Measurements from ENCODE around the gene OTUB2. TPM values are rescaled to one million over a fixed set of nuclear protein-coding genes. Genes with fewer than 3 reads are reported as not detected.

The OTUB2 gene
- total RNA-seq, 1 donor from 2014 or later, result 1.9 TPM

- Histone ChIP-seq H3K36me3 (peaks cover 99% of the 10 kb centered on the region), H3K4me1 (no peaks in the 10 kb centered on the region), H3K4me3 (no peak overlapping the region), H3K9me3 (no peaks in the 10 kb centered on the region), H3K27me3 (ENCODE audit: low read depth) (no peaks in the 10 kb centered on the region), H3K27ac (no peak overlapping the region)
- ATAC-seq (no peak), DNase-seq (no peak)
- TF ChIP-seq, protein P1, sequence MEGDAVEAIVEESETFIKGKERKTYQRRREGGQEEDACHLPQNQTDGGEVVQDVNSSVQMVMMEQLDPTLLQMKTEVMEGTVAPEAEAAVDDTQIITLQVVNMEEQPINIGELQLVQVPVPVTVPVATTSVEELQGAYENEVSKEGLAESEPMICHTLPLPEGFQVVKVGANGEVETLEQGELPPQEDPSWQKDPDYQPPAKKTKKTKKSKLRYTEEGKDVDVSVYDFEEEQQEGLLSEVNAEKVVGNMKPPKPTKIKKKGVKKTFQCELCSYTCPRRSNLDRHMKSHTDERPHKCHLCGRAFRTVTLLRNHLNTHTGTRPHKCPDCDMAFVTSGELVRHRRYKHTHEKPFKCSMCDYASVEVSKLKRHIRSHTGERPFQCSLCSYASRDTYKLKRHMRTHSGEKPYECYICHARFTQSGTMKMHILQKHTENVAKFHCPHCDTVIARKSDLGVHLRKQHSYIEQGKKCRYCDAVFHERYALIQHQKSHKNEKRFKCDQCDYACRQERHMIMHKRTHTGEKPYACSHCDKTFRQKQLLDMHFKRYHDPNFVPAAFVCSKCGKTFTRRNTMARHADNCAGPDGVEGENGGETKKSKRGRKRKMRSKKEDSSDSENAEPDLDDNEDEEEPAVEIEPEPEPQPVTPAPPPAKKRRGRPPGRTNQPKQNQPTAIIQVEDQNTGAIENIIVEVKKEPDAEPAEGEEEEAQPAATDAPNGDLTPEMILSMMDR (IDR thresholded peaks at IDR 0.05), result peak; percentile 16
- intact Hi-C loops (cut with DNase I), result no loop called here
These were observed 25.0 kb downstream of the OTUB2 start for GRCh38 chr14:94051115-94051514.

DNA sequence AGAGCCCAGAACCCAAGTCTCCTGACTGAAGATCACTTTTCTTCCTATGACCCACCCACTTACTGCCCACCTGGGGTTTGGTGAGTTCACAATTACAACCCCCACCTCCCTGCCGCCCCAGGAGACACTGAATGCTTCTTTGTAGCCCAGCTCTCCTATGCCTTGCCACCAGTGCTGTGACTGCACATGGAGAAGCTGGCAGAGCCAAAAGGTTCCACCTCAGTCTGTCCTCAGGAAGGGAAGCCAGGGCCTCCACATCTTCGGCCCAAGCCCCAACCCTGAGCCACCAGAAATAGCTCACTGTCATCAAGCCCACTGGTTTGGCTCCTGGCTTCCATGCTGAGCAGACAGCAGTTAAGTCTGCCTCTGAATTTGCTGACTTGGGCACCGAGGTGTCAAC lies 25.6 kb downstream of the OTUB2 start:
- no peak overlapping the region for H3K4me3 ChIP-seq
- no peaks in the 10 kb centered on the region for H3K4me1 ChIP-seq
- intact Hi-C loops (cut with DNase I), result no loop called here
- no peak for ATAC-seq
- TF ChIP-seq, protein P1 (IDR thresholded peaks at IDR 0.05), result no peak
- DNase-seq, result no peak
- no peak overlapping the region for H3K27ac ChIP-seq
- H3K36me3 ChIP-seq, result peaks cover 99% of the 10 kb centered on the region
- no peaks in the 10 kb centered on the region for H3K27me3 ChIP-seq (ENCODE audit: low read depth)
- H3K9me3 ChIP-seq, result no peaks in the 10 kb centered on the region

DNA sequence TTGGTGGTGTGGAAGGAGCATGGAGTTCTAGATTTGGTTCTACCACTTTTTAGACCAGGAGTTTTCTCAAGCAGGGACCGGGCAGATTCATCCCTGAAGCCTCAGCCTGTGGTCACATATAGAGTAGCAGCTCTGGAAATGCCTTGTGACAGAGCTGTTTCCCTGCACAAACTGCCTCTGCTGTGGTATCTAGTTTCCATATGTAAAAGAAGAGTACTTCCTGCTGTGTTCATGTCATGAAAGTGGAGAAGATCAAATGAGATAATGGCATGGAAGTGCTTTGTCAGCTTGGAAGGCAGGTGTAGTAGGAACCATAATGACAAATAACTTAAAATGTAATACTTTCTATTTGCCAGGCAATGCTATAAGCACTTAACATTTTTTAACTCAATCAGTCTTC lies 26.1 kb downstream of the OTUB2 start:
- no peak for DNase-seq
- Histone ChIP-seq H3K27ac (no peak overlapping the region), H3K9me3 (no peaks in the 10 kb centered on the region), H3K4me3 (no peak overlapping the region), H3K36me3 (peaks cover 99% of the 10 kb centered on the region), H3K4me1 (no peaks in the 10 kb centered on the region), H3K27me3 (ENCODE audit: low read depth) (no peaks in the 10 kb centered on the region)
- no peak for ATAC-seq
- TF ChIP-seq, protein P1 (IDR thresholded peaks at IDR 0.05), result no peak
- intact Hi-C loops (cut with DNase I), result no loop called here

DNA sequence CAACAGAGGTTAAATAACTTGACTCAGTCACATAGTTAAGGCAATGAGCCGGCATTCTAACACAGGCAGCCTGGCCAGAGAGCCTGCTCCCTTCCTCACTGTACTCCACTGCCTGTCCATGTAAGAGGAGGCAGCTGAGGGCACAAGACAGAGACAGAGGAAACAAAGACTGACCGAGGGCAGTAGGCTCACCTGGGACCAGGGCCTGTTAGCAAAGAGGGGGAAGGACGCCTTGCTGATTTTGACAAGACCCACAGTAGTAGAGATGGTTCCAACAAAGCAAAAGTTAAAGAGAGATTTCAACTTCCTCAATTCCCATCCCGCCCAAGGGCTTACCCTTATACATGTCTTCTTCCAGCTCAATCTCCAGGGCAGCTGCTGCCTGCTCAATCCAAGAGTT lies 26.5 kb downstream of the OTUB2 start:
- ATAC-seq (no peak), DNase-seq (no peak)
- peaks cover 99% of the 10 kb centered on the region for H3K36me3 ChIP-seq

DNA sequence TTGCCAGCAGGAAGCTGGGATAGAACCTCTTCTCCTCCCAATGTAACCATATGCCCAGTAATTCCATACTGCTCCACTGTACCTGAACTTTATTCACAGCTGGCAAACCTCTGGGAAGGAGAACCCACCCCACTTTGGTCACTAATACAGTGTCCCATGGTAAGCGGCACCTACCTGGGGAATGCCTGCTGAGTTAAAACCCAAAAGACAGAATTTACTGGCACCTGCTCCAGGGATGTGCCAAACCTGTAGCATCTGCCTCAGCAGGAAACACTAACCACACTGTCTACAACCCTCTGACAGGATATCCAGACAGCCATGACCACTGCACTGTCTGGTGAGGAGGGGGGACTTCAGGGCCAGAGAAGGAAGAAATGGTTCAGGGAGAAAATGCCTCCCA lies 28.3 kb downstream of the OTUB2 start:
- H3K36me3 ChIP-seq, result peaks cover 99% of the 10 kb centered on the region
- no peak overlapping the region for H3K27ac ChIP-seq
- intact Hi-C loops (cut with DNase I), result no loop called here
- ATAC-seq (no peak), DNase-seq (no peak)
- TF ChIP-seq, protein P1 (IDR thresholded peaks at IDR 0.05), result no peak
- H3K27me3 ChIP-seq (ENCODE audit: low read depth), result no peaks in the 10 kb centered on the region
- no peaks in the 10 kb centered on the region for H3K9me3 ChIP-seq
- no peak overlapping the region for H3K4me3 ChIP-seq
- H3K4me1 ChIP-seq, result peaks cover 9% of the 10 kb centered on the region

More for the DNA sequence above, 26.5 kb downstream of the OTUB2 start:
- TF ChIP-seq, protein P1 (IDR thresholded peaks at IDR 0.05), result no peak
- Histone ChIP-seq H3K4me1 (peaks cover 3% of the 10 kb centered on the region), H3K4me3 (no peak overlapping the region), H3K27ac (no peak overlapping the region), H3K27me3 (ENCODE audit: low read depth) (no peaks in the 10 kb centered on the region), H3K9me3 (no peaks in the 10 kb centered on the region)
- intact Hi-C loops (cut with DNase I), result no loop called here

DNA sequence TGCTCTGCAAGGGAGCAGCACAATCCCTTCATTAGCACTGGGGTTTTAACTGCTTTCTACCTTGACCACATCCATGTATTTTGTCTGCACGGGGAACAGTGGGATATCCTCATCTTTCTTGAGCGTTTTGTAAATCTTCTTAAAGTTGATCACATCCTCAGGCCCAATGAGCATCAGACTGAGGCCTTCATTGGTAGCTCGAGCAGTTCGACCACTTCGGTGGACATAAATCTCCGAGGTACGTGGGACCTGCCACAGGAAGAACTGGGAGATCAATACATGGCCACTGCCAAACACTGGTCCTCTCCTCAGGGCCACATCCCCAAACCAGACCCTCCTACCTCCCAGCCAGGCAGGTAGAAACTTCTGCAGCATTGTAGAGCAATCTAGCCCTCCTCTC lies 28.8 kb downstream of the OTUB2 start:
- intact Hi-C loops (cut with DNase I), result no loop called here
- peaks cover 99% of the 10 kb centered on the region for H3K36me3 ChIP-seq

More for the DNA sequence above, 28.8 kb downstream of the OTUB2 start:
- H3K9me3 ChIP-seq, result no peaks in the 10 kb centered on the region
- H3K27me3 ChIP-seq (ENCODE audit: low read depth), result no peaks in the 10 kb centered on the region
- TF ChIP-seq, protein P1 (IDR thresholded peaks at IDR 0.05), result no peak
- peaks cover 9% of the 10 kb centered on the region for H3K4me1 ChIP-seq
- DNase-seq (no peak), ATAC-seq (no peak)
- H3K27ac ChIP-seq, result no peak overlapping the region
- H3K4me3 ChIP-seq, result no peak overlapping the region

Data from lower lobe of right lung (tissue), 2 donors.